OCI-LY7 (cell line): ENCODE results near the gene CHKA.

Experiments
- CTCF ChIP-seq: fragments of 200-600 bp; sonication (generic); conservative IDR thresholded peaks from 2 replicates; pipeline ENCODE4 v1.5.1; 2014; ENCODE audit warnings: mild to moderate bottlenecking, antibody characterized with exemption, low read length, moderate library complexity, mixed read lengths
- EZH2phosphoT487 ChIP-seq: fragments of 200-600 bp; sonication (generic); IDR thresholded peaks from 2 replicates; pipeline ENCODE4 v1.6.1; 2018; ENCODE audit warnings: low read depth, borderline replicate concordance, mild to moderate bottlenecking, mixed run types, antibody characterized with exemption, low read length, moderate library complexity, mixed read lengths

GRCh38 chr11:68099474-68100405 is 21.4 kb downstream of the CHKA start:
- TF ChIP-seq CTCF (no peak), EZH2phosphoT487 (no peak)
